PC-3 (cell line): ENCODE data around the gene EMC8. TPM values are rescaled to one million over a fixed set of nuclear protein-coding genes. Genes with fewer than 3 reads are reported as not detected.

Experiments used
- ATAC-seq: fragments of 200-7000 bp; cut with Tn5 transposase; 2 replicates; pipeline ENCODE4 v1.9.1; 2020; ENCODE audit warnings: mild to moderate bottlenecking, moderate library complexity
- BruUV-seq: library from RNA; stranded (reverse); fragments of 400-500 nt; replicated peaks from 2 replicates; lab custom pipeline; 2021; lab: Mats Ljungman, UMichigan
- CTCF ChIA-PET: fragments of 300-600 bp; sonication (Branson Sonifier 250); formaldehyde crosslinking; loops from one replicate; lab custom pipeline; 2022; ENCODE audit warnings: antibody characterized with exemption; lab: Charles Lee
- POLR2A ChIA-PET: fragments of 300-600 bp; sonication (Branson Sonifier 250); formaldehyde crosslinking; loops from one replicate; lab custom pipeline; 2022; ENCODE audit warnings: antibody characterized with exemption; ENCODE audit not compliant: unreplicated experiment; lab: Charles Lee
- DNase-seq: peaks from one replicate; pipeline ENCODE4 v3.0.0-alpha.2; 2015
- H2AFZ ChIP-seq: fragments of 300-600 bp; sonication (generic); 2 replicates; pipeline ENCODE4 v1.6.0; 2016; ENCODE audit warnings: antibody characterized with exemption, low read length
- H3F3A ChIP-seq: fragments of 300-600 bp; sonication (generic); one replicate; pipeline ENCODE4 v1.6.0; 2017; ENCODE audit warnings: antibody characterized with exemption, low read length, control low read depth, mild to moderate bottlenecking; ENCODE audit not compliant: unreplicated experiment
- H3K27ac ChIP-seq: fragments of 300-600 bp; sonication (generic); 2 replicates; pipeline ENCODE4 v1.5.1; 2016; ENCODE audit warnings: mild to moderate bottlenecking, low read length
- H3K27me3 ChIP-seq: fragments of 300-600 bp; sonication (generic); 2 replicates; pipeline ENCODE4 v1.6.1; 2016; ENCODE audit warnings: low read length, mixed read lengths
- H3K36me3 ChIP-seq: fragments of 300-600 bp; sonication (generic); 2 replicates; pipeline ENCODE4 v1.6.1; 2016; ENCODE audit warnings: low read depth, mixed run types, low read length, mixed read lengths
- H3K4me1 ChIP-seq: fragments of 300-600 bp; sonication (generic); 2 replicates; pipeline ENCODE4 v1.5.1; 2016; ENCODE audit warnings: low read length; ENCODE audit not compliant: insufficient read depth
- H3K4me2 ChIP-seq: fragments of 300-600 bp; sonication (generic); 2 replicates; pipeline ENCODE4 v1.6.0; 2016; ENCODE audit warnings: low read length
- H3K4me3 ChIP-seq: fragments of 300-600 bp; sonication (generic); 2 replicates; pipeline ENCODE4 v1.5.1; 2016; ENCODE audit warnings: mild to moderate bottlenecking, low read length, mixed read lengths
- H3K79me2 ChIP-seq: fragments of 300-600 bp; sonication (generic); 2 replicates; pipeline ENCODE4 v1.6.1; 2017; ENCODE audit warnings: low read length, mixed read lengths
- H3K9ac ChIP-seq: fragments of 300-600 bp; sonication (generic); 2 replicates; pipeline ENCODE4 v1.6.0; 2016; ENCODE audit warnings: mild to moderate bottlenecking, low read length
- H3K9me2 ChIP-seq: fragments of 300-600 bp; sonication (generic); replicated peaks from 2 replicates; pipeline ENCODE4 v1.6.1; 2016; ENCODE audit warnings: mixed run types, low read length, mixed read lengths
- H3K9me3 ChIP-seq: fragments of 300-600 bp; sonication (generic); 2 replicates; pipeline ENCODE4 v1.6.1; 2016; ENCODE audit warnings: low read length, mixed read lengths
- H4K20me1 ChIP-seq: fragments of 300-600 bp; sonication (generic); 2 replicates; pipeline ENCODE4 v1.6.1; 2016; ENCODE audit warnings: low read length, mixed read lengths
- EZH2 ChIP-seq: fragments of 300-600 bp; sonication (generic); IDR thresholded peaks from one replicate; pipeline ENCODE4 v1.6.1; 2017; ENCODE audit warnings: antibody characterized with exemption, mild to moderate bottlenecking, low read length; ENCODE audit not compliant: unreplicated experiment
- EZH2phosphoT487 ChIP-seq: fragments of 300-600 bp; sonication (generic); IDR thresholded peaks from 2 replicates; pipeline ENCODE4 v1.6.1; 2018; ENCODE audit warnings: mild to moderate bottlenecking, antibody characterized with exemption, low read length, borderline replicate concordance
- intact Hi-C: fragments of 100-400 bp; cut with micrococcal nuclease; formaldehyde crosslinking; loops from 2 replicates; pipeline ENCODE4 v1.9.0; 2023
- total RNA-seq: library from RNA; depleted of rRNA; stranded (reverse); fragments of >200 nt; gene quantifications from 2 replicates; pipeline ENCODE4 v1.2.3, GENCODE V29; 2014
- TF ChIP-seq, protein P1 (sequence below): fragments of 300-600 bp; sonication (generic); conservative IDR thresholded peaks from 2 replicates; pipeline ENCODE4 v1.5.1; 2017; ENCODE audit warnings: antibody characterized with exemption, low read depth, mild to moderate bottlenecking, low read length

The EMC8 gene
- total RNA-seq, 1 experiment from 2014 or later = 46.1 TPM

GRCh38 chr16:85762970-85763369 is 36.4 kb downstream of the EMC8 start:
- no peaks in the 10 kb centered on the region for H3K9me2 ChIP-seq
- ChIA-PET CTCF (no interaction called here), POLR2A (interaction anchor here (0.7 kb wide), 1 partner anchor 147 kb away, joined by 6 read pairs; no protein-coding TSS in a partner anchor)
- H3K27me3 ChIP-seq = no peaks in the 10 kb centered on the region
- H3K36me3 ChIP-seq = no peaks in the 10 kb centered on the region
- H3K9ac ChIP-seq = no peak overlapping the region
- no peak overlapping the region for H3K4me2 ChIP-seq
- H3K4me1 ChIP-seq = peaks cover 8% of the 10 kb centered on the region
- TF ChIP-seq, protein P1, sequence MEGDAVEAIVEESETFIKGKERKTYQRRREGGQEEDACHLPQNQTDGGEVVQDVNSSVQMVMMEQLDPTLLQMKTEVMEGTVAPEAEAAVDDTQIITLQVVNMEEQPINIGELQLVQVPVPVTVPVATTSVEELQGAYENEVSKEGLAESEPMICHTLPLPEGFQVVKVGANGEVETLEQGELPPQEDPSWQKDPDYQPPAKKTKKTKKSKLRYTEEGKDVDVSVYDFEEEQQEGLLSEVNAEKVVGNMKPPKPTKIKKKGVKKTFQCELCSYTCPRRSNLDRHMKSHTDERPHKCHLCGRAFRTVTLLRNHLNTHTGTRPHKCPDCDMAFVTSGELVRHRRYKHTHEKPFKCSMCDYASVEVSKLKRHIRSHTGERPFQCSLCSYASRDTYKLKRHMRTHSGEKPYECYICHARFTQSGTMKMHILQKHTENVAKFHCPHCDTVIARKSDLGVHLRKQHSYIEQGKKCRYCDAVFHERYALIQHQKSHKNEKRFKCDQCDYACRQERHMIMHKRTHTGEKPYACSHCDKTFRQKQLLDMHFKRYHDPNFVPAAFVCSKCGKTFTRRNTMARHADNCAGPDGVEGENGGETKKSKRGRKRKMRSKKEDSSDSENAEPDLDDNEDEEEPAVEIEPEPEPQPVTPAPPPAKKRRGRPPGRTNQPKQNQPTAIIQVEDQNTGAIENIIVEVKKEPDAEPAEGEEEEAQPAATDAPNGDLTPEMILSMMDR = no peak
- no peak for TF ChIP-seq EZH2phosphoT487
- no peak for TF ChIP-seq EZH2
- intact Hi-C loops = loop anchor here (5.0 kb wide), 1 partner anchor 86 kb away; no protein-coding TSS in a partner anchor
- BruUV-seq = no TSS peak
- H3K27ac ChIP-seq = no peak overlapping the region
- H3K4me3 ChIP-seq = no peak overlapping the region
- no peaks in the 10 kb centered on the region for H3K79me2 ChIP-seq
- DNase-seq (no peak), ATAC-seq (no peak)
- H3F3A ChIP-seq = no peaks in the 10 kb centered on the region
- no peaks in the 10 kb centered on the region for H4K20me1 ChIP-seq
- no peaks in the 10 kb centered on the region for H3K9me3 ChIP-seq
- H2AFZ ChIP-seq = no peak overlapping the region

GRCh38 chr16:85761861-85762260 is 37.5 kb downstream of the EMC8 start:
- Histone ChIP-seq H3K36me3 (no peaks in the 10 kb centered on the region), H4K20me1 (no peaks in the 10 kb centered on the region), H3K9me3 (no peaks in the 10 kb centered on the region), H3K27me3 (no peaks in the 10 kb centered on the region), H3K79me2 (no peaks in the 10 kb centered on the region), H3K4me2 (no peak overlapping the region), H3K4me1 (peaks cover 3% of the 10 kb centered on the region; the same call in 1 of the 2 replicates), H3K9ac (no peak overlapping the region), H3K9me2 (no peaks in the 10 kb centered on the region), H2AFZ (no peak overlapping the region), H3F3A (no peaks in the 10 kb centered on the region), H3K27ac (no peak overlapping the region), H3K4me3 (no peak overlapping the region)
- POLR2A ChIA-PET = no interaction called here
- intact Hi-C loops = loop anchor here (5.0 kb wide), 1 partner anchor 85 kb away; no protein-coding TSS in a partner anchor
- CTCF ChIA-PET = no interaction called here
- ATAC-seq (no peak), DNase-seq (no peak)
- no TSS peak for BruUV-seq
- TF ChIP-seq, protein P1 = no peak
- TF ChIP-seq EZH2 (no peak), EZH2phosphoT487 (no peak)

- no peaks in the 10 kb centered on the region for H3K9me3 ChIP-seq
- no peak overlapping the region for H3K4me2 ChIP-seq
- H3K9me2 ChIP-seq = no peaks in the 10 kb centered on the region
- POLR2A ChIA-PET = no interaction called here
- H3K4me1 ChIP-seq = peaks cover 3% of the 10 kb centered on the region; the same call in 1 of the 2 replicates
- H3K4me3 ChIP-seq = no peak overlapping the region
- CTCF ChIA-PET = no interaction called here
- H3K27ac ChIP-seq = no peak overlapping the region
- ATAC-seq = peak; percentile 66
- H2AFZ ChIP-seq = no peak overlapping the region
- H3K9ac ChIP-seq = no peak overlapping the region
- H4K20me1 ChIP-seq = no peaks in the 10 kb centered on the region
- peak; percentile 52 for DNase-seq
- TF ChIP-seq, protein P1 = peak; percentile 80
- TF ChIP-seq EZH2phosphoT487 (no peak), EZH2 (no peak)
- intact Hi-C loops = loop anchor here (5.0 kb wide), 1 partner anchor 83 kb away; no protein-coding TSS in a partner anchor
- no peaks in the 10 kb centered on the region for H3K79me2 ChIP-seq
- no peaks in the 10 kb centered on the region for H3K27me3 ChIP-seq
- no peaks in the 10 kb centered on the region for H3F3A ChIP-seq
- no peaks in the 10 kb centered on the region for H3K36me3 ChIP-seq
- no TSS peak for BruUV-seq
Measured at GRCh38 chr16:85759631-85760419, 39.5 kb downstream of the EMC8 start.
